ENCODE data around the gene JAK1.

The JAK1 gene

GRCh38 chr1:64887689-64888217 is 78.6 kb downstream of the JAK1 start:
- no peak for DNase-seq

GRCh38 chr1:64886877-64887276 is 79.5 kb downstream of the JAK1 start:
- no peak for DNase-seq

GRCh38 chr1:64885648-64886047 is 80.7 kb downstream of the JAK1 start:
- DNase-seq: no peak

DNA sequence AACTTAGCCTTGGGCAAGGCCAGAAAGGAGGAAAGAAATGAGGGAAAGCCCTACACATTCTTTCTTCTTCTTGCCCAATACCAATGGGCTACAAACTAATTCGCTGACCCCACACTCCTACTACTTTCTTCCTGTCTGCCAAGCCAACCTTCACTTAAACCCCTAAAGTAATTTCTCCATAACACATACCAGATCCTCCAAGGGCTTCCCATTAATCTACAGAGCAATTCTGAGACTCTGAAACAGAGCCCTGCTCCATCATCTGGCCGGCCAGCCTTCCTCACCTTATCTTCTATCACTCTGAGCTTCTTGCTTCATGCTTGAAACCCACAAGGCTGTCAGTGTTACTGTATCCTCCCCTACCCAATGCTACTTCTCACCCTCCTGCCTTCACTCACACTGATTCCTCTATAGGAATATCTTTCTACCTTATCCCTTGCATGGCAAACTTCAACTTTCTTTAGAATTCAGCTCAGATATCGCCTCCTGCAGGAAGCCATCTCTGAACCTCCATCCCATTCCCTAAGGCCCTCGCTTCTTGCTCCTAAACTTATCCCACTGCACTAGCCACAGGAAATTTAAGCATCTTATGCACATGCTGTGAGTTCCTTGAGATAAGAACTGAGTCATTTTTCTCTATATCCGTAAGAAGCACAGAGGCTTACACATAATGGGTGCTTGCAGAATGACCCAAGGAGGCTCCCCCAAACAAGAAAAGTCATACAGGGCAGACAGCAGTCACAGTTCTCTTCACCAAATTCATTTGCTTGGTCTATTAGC is 81.9 kb downstream of the JAK1 start:
- DNase-seq: no peak

DNA sequence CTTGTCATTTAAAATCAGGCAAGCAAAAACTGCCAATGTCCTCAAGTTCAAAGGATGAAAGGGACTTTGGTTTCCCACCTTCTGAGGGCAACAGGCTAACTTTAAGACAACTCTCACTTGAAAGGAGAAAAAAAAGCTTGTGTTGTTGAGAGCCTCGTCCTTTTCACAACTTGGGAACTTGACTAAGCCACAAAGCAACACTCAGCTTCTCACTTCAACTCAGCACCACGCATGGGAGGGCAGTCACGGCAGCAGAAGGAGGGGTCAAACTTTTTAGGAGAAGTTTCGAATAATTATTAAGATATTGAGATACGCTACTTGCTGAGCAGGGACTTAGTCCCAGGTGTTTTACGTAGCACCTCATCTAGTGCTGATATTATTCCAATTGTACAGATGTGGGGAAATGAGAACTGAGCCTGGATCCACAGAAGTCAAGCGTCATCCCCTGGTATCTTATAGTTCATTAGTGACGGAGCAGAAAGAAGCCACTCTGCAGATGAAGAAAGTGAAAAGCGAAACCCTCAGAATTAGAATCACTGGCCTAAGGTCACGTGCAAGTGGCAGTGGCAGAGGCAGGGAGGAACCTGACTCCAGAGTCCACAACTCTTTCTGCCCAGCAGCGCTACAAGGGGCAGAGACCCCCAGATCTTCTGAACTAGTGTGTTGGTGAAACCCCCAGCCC is 83.6 kb downstream of the JAK1 start:
- DNase-seq: no peak

DNA sequence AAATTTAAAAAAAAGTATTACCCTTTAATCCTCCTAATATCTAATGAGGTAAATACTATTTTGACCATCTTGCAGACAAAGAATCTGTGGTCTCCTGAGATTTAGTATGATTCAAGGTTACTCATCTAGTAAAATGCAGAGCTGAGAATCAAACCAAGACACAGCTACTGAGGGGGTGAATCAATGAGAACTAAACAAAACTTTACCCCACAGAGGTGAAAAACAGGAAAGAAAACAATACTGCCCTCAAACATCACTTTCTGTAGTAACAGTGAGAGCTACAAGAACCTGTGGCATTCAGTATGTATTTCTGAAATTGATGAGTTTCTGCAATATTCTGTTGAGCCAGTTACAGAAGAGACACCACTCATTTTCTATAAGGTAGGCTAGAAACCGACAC is 85.1 kb downstream of the JAK1 start:
- no peak for DNase-seq

DNA sequence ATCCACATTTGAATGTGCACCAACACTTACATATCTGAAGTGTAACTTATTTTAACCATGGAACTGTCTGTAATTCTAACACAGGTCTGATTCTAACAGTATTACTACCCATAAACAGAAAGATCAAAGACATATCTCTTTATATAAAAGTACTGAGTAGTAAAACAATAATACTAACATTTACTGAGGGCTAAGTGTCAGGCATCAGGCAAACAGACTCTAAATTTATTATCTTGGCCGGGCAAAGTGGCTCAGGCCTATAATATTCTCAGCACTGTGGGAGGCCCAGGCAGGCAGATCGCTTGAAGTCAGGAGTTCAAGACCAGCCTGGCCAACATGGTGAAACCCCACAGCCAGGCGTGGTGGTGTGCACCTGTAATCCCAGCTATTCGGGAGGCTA is 85.9 kb downstream of the JAK1 start:
- DNase-seq: no peak

- no peak for DNase-seq
Observed at GRCh38 chr1:64878931-64879611, 87.3 kb downstream of the JAK1 start.

DNA sequence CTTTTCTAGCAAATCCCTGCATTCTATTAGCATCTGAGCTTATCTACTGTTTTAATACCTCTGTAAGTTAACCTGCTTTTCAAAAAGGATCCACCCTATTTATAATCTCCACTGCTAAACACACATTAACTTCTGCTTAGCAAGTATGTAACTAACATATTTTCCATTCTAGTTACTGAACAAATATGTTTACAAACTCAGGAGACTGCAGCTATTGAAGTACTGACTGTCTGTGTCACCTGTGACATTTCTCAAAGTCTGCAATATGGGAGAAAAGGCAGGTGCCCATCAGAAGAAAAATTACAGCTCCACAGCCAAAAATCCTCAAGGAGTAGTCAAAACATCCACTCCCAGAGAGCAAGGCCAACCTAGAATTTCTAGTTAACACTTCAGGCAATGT is 88.3 kb downstream of the JAK1 start:
- DNase-seq: no peak

- DNase-seq: no peak
Observed at GRCh38 chr1:64877598-64877997, 88.8 kb downstream of the JAK1 start.

DNA sequence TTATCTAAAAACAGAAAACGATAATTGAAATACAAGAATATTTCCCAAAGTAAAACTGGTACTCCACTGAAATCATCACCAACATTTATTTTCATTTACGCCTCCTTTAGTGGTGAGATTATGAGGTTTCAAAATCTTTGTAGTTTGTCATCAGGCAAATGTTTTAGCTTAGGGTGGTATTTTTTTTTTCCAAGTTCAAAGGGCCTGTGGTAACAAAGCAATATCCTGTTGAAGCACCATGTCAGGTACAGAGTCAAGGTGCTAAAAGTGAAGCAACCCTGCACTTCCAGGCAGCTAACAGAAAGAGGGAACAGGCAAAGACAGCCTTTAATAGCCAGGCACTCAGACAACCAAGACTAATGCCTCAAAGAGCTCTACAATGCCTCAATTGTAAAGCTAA is 89.2 kb downstream of the JAK1 start:
- DNase-seq: no peak

DNA sequence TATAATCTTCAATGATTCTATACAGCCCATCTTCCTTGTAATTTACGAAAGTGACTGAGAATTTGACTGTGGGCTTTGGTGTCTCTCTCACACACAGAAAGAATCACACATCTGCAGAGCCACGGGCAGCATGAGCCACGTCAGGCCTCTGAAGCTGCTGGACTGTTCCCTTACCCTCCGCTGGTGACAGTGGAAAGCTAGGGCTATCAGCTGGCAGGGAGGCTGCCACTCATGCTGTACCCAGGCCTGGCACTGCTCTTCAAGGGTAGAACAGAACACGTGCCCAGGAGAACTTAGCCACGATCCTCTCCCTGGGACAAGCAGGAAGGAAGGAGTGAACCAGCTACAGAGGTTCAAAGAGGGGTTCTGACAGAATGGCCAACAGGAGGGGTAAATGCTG is 90.7 kb downstream of the JAK1 start:
- DNase-seq: no peak

DNA sequence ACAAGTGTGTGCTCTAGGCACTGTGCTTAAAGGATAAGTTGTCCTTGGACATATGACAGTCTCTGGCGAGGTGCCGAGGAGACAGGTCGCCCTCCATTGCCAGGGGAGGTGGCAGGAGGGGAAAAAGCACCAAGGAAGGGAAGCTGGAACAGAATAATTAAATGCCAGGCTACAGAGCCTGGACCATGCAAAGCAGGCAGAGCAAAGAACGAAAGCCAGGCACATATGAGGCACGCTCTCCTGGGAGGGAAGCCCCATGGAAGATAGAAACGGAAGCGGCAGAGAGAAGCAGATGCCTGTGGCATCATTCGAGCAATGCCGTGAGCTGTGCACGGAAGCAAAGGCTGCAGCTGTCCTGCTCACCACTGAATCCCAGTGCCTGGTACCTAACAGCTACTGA is 91.2 kb downstream of the JAK1 start:
- DNase-seq: no peak

- no peak for DNase-seq
Observed at GRCh38 chr1:64874666-64875065, 91.7 kb downstream of the JAK1 start.

DNA sequence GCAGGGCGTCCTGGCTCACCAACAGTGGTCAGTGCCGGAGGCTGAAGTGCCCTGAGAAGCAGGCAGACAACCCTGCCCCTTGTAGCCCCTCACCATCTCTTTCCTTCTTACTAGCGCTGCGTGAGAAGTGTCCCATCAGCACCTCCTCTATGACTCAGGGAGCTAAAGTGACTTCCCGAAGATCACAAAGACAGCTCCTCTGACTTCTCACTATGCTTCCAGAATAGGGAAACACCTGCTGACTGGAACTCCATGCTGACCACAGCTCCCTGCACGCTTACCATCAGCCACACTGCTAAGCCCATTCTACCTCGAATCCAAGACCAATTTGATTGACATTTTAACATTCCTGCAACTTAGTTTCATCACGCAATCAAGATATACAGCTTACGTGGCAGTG is 92.8 kb downstream of the JAK1 start:
- DNase-seq: no peak

- DNase-seq: no peak
Observed at GRCh38 chr1:64872067-64872466, 94.3 kb downstream of the JAK1 start.

DNA sequence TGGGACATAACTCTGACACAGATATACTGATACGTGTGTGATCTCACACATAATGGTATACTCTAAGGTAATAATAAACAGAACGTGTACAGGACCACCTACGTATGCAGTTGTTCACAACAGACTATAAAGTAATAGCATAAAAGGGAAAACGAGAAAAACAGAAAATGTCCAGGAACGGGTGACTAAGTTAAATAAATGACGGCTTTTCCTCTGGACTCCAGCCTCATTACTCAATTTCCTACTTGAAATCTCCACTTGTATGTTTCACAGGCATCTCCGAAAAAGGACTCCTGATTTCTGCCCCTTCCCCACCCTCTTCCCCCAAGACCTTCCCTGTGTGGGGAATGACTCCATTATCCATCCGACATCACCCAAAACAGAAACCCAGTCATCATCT is 95.1 kb downstream of the JAK1 start:
- no peak for DNase-seq

DNA sequence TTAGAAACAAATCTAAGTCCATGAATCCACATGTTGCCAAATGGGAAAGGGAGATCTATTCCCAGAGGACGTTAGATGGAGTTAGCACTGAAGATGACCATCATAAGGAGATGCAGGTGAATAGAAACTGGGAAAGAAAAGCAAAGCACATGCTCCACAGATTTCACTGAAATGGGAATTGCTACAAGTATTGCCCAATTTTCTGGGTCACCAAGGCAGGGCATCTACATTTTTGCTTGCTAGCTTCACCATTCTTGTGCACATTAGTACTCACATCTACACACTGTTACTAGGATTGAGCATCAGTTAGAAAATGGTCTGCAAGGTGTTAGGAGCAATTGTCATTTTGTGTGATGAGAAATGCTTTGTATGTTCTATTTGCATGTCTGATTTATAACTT is 99.1 kb downstream of the JAK1 start:
- DNase-seq: no peak

DNA sequence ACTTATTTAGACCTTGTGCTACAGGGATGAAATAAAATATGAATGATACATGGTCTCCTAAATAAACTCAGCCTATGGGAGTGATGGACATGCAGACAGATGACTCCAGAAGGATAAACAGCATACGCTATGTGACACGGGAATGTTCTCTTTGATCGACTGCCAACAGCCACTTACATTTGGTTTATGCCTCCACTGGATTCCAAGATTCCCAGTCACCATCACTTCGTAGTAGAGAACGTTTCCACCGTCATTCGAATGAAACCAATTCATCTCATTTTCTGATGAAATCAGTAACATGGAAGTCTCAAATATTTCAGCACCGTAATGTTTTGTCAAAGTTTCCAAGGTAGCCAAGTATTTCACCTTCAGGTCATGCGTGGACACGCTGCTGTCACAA is 99.7 kb downstream of the JAK1 start:
- no peak for DNase-seq

DNA sequence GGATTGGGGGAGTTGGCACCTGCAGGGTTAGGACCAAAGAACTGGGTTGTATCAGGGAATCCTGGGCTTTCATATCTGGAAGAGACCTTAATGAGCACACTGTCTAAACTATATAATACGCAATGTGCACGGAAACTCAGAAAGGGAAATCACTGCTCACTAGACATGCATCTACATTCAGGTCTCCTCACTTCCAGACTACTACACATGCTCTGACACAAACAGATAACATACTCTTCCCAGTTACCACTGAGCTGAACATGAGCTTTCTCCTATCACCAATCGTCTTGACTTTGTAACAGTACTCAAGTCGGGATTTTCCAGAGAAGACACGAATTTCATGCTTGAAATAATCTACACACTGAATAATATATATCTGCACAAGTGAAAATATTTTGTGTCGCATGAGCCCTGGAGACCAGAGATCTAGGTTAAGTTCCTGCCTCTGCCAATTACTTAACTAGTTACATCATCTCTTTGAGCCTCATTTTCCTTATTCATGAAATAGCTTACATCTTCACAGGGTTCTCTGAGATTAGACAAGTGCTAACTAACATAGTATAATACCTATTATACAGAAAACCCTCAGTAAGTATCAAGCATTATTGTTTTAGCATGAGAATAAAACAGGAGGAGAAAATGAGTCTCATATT is 101.1 kb downstream of the JAK1 start:
- DNase-seq: no peak

DNA sequence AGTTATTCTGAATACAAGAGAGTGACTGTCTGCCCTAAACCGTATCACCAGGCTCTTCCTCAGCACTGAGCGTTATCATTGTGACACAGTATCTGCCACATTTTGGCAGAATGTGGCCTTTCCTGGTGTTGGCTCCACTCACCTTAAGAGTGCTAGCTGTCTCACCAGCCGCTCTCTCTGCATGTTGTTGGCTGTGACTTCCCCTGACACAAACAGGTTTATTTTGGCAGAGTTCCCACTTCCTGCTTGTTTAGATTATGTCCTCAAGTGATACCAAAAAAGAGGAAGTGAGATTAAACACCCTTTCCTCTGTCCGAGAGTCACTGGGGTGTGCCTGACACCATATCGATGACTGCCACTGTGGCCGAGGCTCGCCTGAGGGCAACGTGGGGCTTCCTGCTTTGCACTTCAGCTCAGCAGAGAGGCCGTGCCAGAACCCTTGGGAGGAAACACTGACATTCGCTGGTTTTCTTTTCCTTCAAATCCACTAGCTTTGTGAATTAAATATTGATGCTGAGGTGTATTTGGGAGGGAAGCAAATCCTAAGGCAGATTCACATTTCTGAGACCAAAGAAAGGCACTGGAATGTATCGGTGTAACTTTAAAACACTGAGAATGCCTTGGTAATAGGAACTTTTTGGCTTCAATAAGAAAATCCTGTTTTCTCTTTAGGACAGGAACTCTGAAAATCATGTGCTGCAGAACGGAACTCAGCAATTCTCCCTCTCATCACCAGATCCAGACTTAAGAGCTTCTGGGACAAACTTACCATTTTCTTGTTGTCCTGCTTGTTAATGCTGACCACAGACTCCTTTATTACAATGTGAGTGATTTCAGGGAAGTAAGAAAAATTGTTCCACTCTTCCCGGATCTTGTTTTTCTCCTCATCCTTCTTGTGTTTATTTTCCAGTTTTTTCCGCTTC is 102.1 kb downstream of the JAK1 start:
- DNase-seq: no peak

- no peak for DNase-seq
Observed at GRCh38 chr1:64861611-64862010, 104.7 kb downstream of the JAK1 start.
